ENCODE results near the gene KIF16B.

Gene KIF16B

DNA sequence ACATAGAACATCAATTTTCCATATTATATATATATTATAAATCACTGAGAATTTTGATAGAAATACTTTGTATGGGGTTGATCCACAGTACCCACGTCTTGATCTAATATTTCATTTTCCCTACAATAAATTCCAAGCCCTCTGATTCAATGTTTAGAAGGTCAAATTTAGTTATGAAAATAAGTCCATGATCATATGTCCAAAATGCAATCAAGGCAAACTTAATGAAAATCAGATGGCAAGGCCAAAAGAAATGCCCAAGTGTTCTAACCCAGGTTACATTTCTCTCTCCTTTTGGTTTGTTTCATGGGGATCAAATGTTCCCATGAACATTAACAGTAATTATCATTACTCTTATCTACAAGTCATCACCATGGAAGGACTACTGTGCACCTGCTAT, 203.8 kb downstream of the KIF16B start:
- H3K4me2 ChIP-seq (ENCODE audit: insufficient read depth, low read length), result no peak overlapping the region
- H3K9ac ChIP-seq (ENCODE audit: low read depth, low read length), result no peak overlapping the region
- no peaks in the 10 kb centered on the region for H3K9me3 ChIP-seq (ENCODE audit: insufficient read depth, low read length, severe bottlenecking)
- H3K27me3 ChIP-seq (ENCODE audit: insufficient read depth, low read length, poor library complexity), result no peaks in the 10 kb centered on the region
- ATAC-seq (ENCODE audit: insufficient read depth, low read depth) (no peak), DNase-seq (no peak)
- H3K4me1 ChIP-seq (ENCODE audit: insufficient read depth, low read length), result no peaks in the 10 kb centered on the region
- no peaks in the 10 kb centered on the region for H3K79me2 ChIP-seq (ENCODE audit: insufficient read depth, low read length)
- H3K36me3 ChIP-seq (ENCODE audit: insufficient read depth, low read length), result no peaks in the 10 kb centered on the region
- H3K4me3 ChIP-seq (ENCODE audit: low read depth in 1 of 2, low read length in 2 of 2), result no peak overlapping the region
- no peak overlapping the region for H2AFZ ChIP-seq (ENCODE audit: low read depth, low read length)
- H3K27ac ChIP-seq (ENCODE audit: low read length), result no peak overlapping the region
- H4K20me1 ChIP-seq (ENCODE audit: insufficient read depth, low read length), result no peaks in the 10 kb centered on the region
- TF ChIP-seq EZH2 (IDR thresholded peaks at IDR 0.05; ENCODE audit: borderline replicate concordance, low read depth, low read length, severe bottlenecking), result no peak
- TF ChIP-seq, protein P1, sequence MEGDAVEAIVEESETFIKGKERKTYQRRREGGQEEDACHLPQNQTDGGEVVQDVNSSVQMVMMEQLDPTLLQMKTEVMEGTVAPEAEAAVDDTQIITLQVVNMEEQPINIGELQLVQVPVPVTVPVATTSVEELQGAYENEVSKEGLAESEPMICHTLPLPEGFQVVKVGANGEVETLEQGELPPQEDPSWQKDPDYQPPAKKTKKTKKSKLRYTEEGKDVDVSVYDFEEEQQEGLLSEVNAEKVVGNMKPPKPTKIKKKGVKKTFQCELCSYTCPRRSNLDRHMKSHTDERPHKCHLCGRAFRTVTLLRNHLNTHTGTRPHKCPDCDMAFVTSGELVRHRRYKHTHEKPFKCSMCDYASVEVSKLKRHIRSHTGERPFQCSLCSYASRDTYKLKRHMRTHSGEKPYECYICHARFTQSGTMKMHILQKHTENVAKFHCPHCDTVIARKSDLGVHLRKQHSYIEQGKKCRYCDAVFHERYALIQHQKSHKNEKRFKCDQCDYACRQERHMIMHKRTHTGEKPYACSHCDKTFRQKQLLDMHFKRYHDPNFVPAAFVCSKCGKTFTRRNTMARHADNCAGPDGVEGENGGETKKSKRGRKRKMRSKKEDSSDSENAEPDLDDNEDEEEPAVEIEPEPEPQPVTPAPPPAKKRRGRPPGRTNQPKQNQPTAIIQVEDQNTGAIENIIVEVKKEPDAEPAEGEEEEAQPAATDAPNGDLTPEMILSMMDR (IDR thresholded peaks at IDR 0.05; ENCODE audit: borderline replicate concordance, extremely low read depth, low read length, poor library complexity, severe bottlenecking), result no peak

DNA sequence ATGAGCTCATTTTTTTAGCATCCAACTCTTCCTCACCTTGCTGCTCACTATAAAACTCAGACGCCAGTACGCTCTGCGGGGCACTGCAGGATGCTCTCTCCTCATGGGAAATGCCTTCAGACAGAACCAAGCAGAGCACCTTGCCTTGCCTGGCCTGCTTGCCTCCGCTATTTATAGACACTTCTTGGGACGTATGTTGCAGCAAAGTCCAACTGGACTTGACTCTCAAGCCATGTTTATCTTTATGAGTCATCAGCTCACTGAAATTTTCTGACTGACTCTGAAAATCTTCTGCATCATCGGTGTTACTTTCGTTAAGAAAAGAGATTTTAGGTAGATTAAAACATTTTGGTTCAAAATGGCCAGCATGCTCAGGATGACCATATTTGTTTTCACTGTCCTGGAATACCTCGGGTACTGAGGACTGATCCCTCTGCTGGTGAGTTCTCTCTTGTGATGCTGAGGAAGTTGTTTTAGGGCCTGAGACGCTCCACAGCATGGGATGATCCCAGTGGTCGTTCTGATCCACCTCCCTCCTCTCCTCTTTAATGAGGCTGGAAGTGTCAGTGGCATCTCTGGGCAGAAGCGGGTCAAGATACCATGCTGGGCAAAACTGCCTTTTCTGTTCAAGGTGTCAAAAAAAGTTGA, 204.5 kb downstream of the KIF16B start:
- ATAC-seq (ENCODE audit: insufficient read depth, low read depth), result no peak

DNA sequence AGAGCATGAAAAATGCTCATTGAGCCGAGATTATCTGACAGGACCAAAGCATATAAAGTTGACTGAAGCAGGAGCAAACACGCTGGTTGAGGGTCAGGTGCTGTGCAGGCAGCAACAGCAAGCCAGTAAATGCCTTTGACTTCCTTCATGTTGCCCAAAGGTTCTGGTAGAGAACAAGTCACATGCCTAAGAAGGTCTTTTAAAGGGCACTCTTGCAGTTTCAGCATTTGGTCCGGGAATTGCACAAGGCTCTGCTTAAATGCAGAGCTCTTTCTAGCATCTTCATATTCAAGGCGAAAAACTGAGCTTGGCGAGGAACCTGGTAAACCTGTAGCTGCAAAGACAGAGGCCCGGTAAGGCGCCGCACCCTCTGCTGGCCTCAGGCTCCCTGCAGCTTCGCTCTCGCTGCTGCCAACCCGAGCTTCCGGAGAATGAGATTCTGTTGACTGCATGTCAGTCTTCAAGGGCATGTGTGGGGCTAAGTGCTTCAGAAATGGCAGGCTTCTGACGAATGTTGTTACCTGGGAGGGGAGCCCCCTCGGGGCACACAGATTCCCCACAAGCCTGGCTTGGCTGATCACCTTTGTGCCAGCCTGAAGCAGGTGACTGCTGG, 205.2 kb downstream of the KIF16B start:
- H3K79me2 ChIP-seq (ENCODE audit: insufficient read depth, low read length), result no peaks in the 10 kb centered on the region
- no peaks in the 10 kb centered on the region for H3K9me3 ChIP-seq (ENCODE audit: insufficient read depth, low read length, severe bottlenecking)
- no peaks in the 10 kb centered on the region for H3K27me3 ChIP-seq (ENCODE audit: insufficient read depth, low read length, poor library complexity)
- H3K4me3 ChIP-seq (ENCODE audit: low read depth in 1 of 2, low read length in 2 of 2), result no peak overlapping the region
- ATAC-seq (ENCODE audit: insufficient read depth, low read depth), result no peak
- no peaks in the 10 kb centered on the region for H3K4me1 ChIP-seq (ENCODE audit: insufficient read depth, low read length)
- no peak for DNase-seq
- H3K4me2 ChIP-seq (ENCODE audit: insufficient read depth, low read length), result no peak overlapping the region
- H2AFZ ChIP-seq (ENCODE audit: low read depth, low read length), result no peak overlapping the region
- no peak overlapping the region for H3K27ac ChIP-seq (ENCODE audit: low read length)
- TF ChIP-seq, protein P1 (IDR thresholded peaks at IDR 0.05; ENCODE audit: borderline replicate concordance, extremely low read depth, low read length, poor library complexity, severe bottlenecking), result no peak
- TF ChIP-seq EZH2 (IDR thresholded peaks at IDR 0.05; ENCODE audit: borderline replicate concordance, low read depth, low read length, severe bottlenecking), result no peak
- no peaks in the 10 kb centered on the region for H3K36me3 ChIP-seq (ENCODE audit: insufficient read depth, low read length)
- no peak overlapping the region for H3K9ac ChIP-seq (ENCODE audit: low read depth, low read length)
- no peaks in the 10 kb centered on the region for H4K20me1 ChIP-seq (ENCODE audit: insufficient read depth, low read length)

More for the DNA sequence above, 204.5 kb downstream of the KIF16B start:
- H3K4me2 ChIP-seq (ENCODE audit: insufficient read depth, low read length), result no peak overlapping the region
- no peak for DNase-seq
- H3K4me3 ChIP-seq (ENCODE audit: low read depth in 1 of 2, low read length in 2 of 2), result no peak overlapping the region
- TF ChIP-seq, protein P1 (IDR thresholded peaks at IDR 0.05; ENCODE audit: borderline replicate concordance, extremely low read depth, low read length, poor library complexity, severe bottlenecking), result no peak
- TF ChIP-seq EZH2 (IDR thresholded peaks at IDR 0.05; ENCODE audit: borderline replicate concordance, low read depth, low read length, severe bottlenecking), result no peak
- H4K20me1 ChIP-seq (ENCODE audit: insufficient read depth, low read length), result no peaks in the 10 kb centered on the region
- no peaks in the 10 kb centered on the region for H3K9me3 ChIP-seq (ENCODE audit: insufficient read depth, low read length, severe bottlenecking)
- no peak overlapping the region for H2AFZ ChIP-seq (ENCODE audit: low read depth, low read length)
- H3K36me3 ChIP-seq (ENCODE audit: insufficient read depth, low read length), result no peaks in the 10 kb centered on the region
- H3K27me3 ChIP-seq (ENCODE audit: insufficient read depth, low read length, poor library complexity), result no peaks in the 10 kb centered on the region
- no peak overlapping the region for H3K27ac ChIP-seq (ENCODE audit: low read length)
- H3K4me1 ChIP-seq (ENCODE audit: insufficient read depth, low read length), result no peaks in the 10 kb centered on the region
- H3K9ac ChIP-seq (ENCODE audit: low read depth, low read length), result no peak overlapping the region
- no peaks in the 10 kb centered on the region for H3K79me2 ChIP-seq (ENCODE audit: insufficient read depth, low read length)

Data from DND-41 (cell line).